K562 (cell line): ENCODE results near the gene FAM174B. TPM values are rescaled to one million over a fixed set of nuclear protein-coding genes. Genes with fewer than 3 reads are reported as not detected.
A peak's percentile ranks its signal among the peaks of the same experiment; 100 is the strongest.

Experiments
- ATAC-seq: fragments of 200-7000 bp; cut with Tn5 transposase; 3 replicates; pipeline ENCODE4 v1.9.1; 2020; ENCODE audit warnings: moderate library complexity
- BruUV-seq: library from RNA; stranded (reverse); fragments of 400-500 nt; replicated peaks from 2 replicates; lab custom pipeline; 2021; lab: Mats Ljungman, UMichigan
- CTCF ChIA-PET: fragments of 300-600 bp; formaldehyde crosslinking; extraction: SDS; loops from one replicate; lab custom pipeline; 2021; ENCODE audit warnings: low intra/inter-chr PET ratio; lab: Yijun Ruan, JAX
- POLR2A ChIA-PET: fragments of 300-600, 350-650 bp; sonication (Branson Sonifier 250); formaldehyde crosslinking; extraction: SDS; loops from one replicate; lab custom pipeline; 2021; ENCODE audit warnings: antibody characterized with exemption, inconsistent platforms; lab: Yijun Ruan, JAX
- DNase-seq, 4 experiments: peaks; one replicate each; pipeline versions ENCODE4 v3.0.0 to v3.0.0-alpha.2; 2011 to 2018; ENCODE audit warnings: low spot score in 3 of 4, mixed read lengths in 3 of 4; ENCODE audit errors: extremely low read depth in 1 of 4
- FAIRE-seq: peaks from 2 replicates; lab custom pipeline; 2011; peaks lifted over from hg19 to GRCh38; lab: Jason Lieb, UNC
- H2AFZ ChIP-seq: 2 replicates; pipeline ENCODE4 v1.6.0; 2011; ENCODE audit warnings: low read depth, low read length, control low read depth, inconsistent platforms
- H3K27ac ChIP-seq: fragments of 200-600 bp; 3 replicates; pipeline ENCODE4 v1.8.0; 2011; ENCODE audit warnings: low read depth, mild to moderate bottlenecking, control low read depth, inconsistent platforms, low read length, moderate library complexity, mixed read lengths; ENCODE audit errors: extremely low read depth
- H3K27me3 ChIP-seq, 2 experiments: fragments of 300-600 bp in 1 of 2; 2 replicates in 1 of 2; 3 replicates in 1 of 2; pipeline versions ENCODE4 v1.6.0 to v1.8.0; 2011; ENCODE audit warnings: inconsistent platforms in 2 of 2, low read length in 2 of 2, mild to moderate bottlenecking in 1 of 2, mixed read lengths in 1 of 2, moderate library complexity in 1 of 2; ENCODE audit not compliant: control insufficient read depth in 2 of 2, insufficient read depth in 2 of 2
- H3K36me3 ChIP-seq: fragments of 300-600 bp; 3 replicates; pipeline ENCODE4 v1.8.0; 2011; ENCODE audit warnings: mild to moderate bottlenecking, low read length, inconsistent platforms; ENCODE audit not compliant: control insufficient read depth, insufficient read depth
- H3K4me1 ChIP-seq, 2 experiments: fragments of 200-600 bp in 1 of 2; replicated peaks in 1 of 2; 2 replicates in 1 of 2; 3 replicates in 1 of 2; pipeline versions ENCODE4 v1.5.1 to v1.8.0; 2011; ENCODE audit warnings: inconsistent platforms in 2 of 2, low read length in 2 of 2, mild to moderate bottlenecking in 1 of 2, mixed read lengths in 1 of 2, moderate library complexity in 1 of 2; ENCODE audit not compliant: control insufficient read depth in 2 of 2, insufficient read depth in 2 of 2
- H3K4me2 ChIP-seq: 2 replicates; pipeline ENCODE4 v1.6.1; 2011; ENCODE audit warnings: low read length, control low read depth, inconsistent platforms, mixed read lengths; ENCODE audit not compliant: insufficient read depth
- H3K4me3 ChIP-seq: fragments of 200-600 bp; sonication (generic), shearing (Covaris generic); 2 replicates; pipeline ENCODE4 v1.5.1; 2016; ENCODE audit warnings: control low read depth, inconsistent platforms
- H3K79me2 ChIP-seq: fragments of 200-600 bp; 3 replicates; pipeline ENCODE4 v1.8.0; 2011; ENCODE audit warnings: low read length, inconsistent platforms; ENCODE audit not compliant: control insufficient read depth, insufficient read depth
- H3K9ac ChIP-seq, 2 experiments: 2 replicates each; pipeline versions ENCODE4 v1.6.0 to v1.6.1; 2011; ENCODE audit warnings: low read depth in 2 of 2, low read length in 2 of 2, control low read depth in 1 of 2, inconsistent platforms in 1 of 2, mild to moderate bottlenecking in 1 of 2, mixed read lengths in 1 of 2; ENCODE audit not compliant: insufficient read depth in 1 of 2
- H3K9me1 ChIP-seq: one replicate; pipeline ENCODE4 v1.6.0; 2011; ENCODE audit warnings: inconsistent platforms, mild to moderate bottlenecking, low read length, moderate library complexity; ENCODE audit not compliant: control insufficient read depth, insufficient read depth
- H3K9me3 ChIP-seq: replicated peaks from 2 replicates; pipeline ENCODE4 v1.5.1; 2011; ENCODE audit warnings: low read depth, low read length, inconsistent platforms; ENCODE audit not compliant: control insufficient read depth, insufficient read depth
- H4K20me1 ChIP-seq: replicated peaks from 2 replicates; pipeline ENCODE4 v1.6.1; 2011; ENCODE audit warnings: low read length, inconsistent platforms, mixed read lengths; ENCODE audit not compliant: control insufficient read depth, insufficient read depth
- EZH2 ChIP-seq: IDR thresholded peaks from 2 replicates; pipeline ENCODE4 v1.6.1; 2012; ENCODE audit warnings: low read depth, mild to moderate bottlenecking, inconsistent platforms, low read length, borderline replicate concordance
- IFI16 ChIP-seq: fragments of 250-450 bp; sonication (Bioruptor Pico); IDR thresholded peaks from 2 replicates; pipeline ENCODE4 v2.1.2; 2022; ENCODE audit warnings: mild to moderate bottlenecking, inconsistent platforms
- PKNOX1 ChIP-seq: fragments of 450-650 bp; IDR thresholded peaks from 2 replicates; pipeline ENCODE4 v1.6.1; 2016
- POLR2B ChIP-seq: fragments of 450-650 bp; IDR thresholded peaks from 2 replicates; pipeline ENCODE4 v1.6.1; 2018; ENCODE audit warnings: low read depth; ENCODE audit not compliant: partially characterized antibody
- RBM25 ChIP-seq: fragments of 200-400 bp; formaldehyde crosslinking; IDR thresholded peaks from 2 replicates; pipeline ENCODE4 v1.6.1; 2018; ENCODE audit warnings: low read length, low read depth, moderate library complexity; ENCODE audit not compliant: severe bottlenecking
- TAF9B ChIP-seq: fragments of 450-650 bp; IDR thresholded peaks from 2 replicates; pipeline ENCODE4 v1.6.1; 2018; ENCODE audit warnings: mild to moderate bottlenecking; ENCODE audit not compliant: partially characterized antibody
- TSHZ1 ChIP-seq: fragments of 250-450 bp; sonication (Bioruptor Pico); IDR thresholded peaks from 2 replicates; pipeline ENCODE4 v1.4.0; 2020; ENCODE audit warnings: mild to moderate bottlenecking, moderate library complexity
- ZBTB7A ChIP-seq: IDR thresholded peaks from 2 replicates; pipeline ENCODE4 v1.6.1; 2011; ENCODE audit warnings: low read depth, mild to moderate bottlenecking, low read length, moderate library complexity, borderline replicate concordance; ENCODE audit not compliant: control insufficient read depth
- ZNF75A ChIP-seq: fragments of 450-650 bp; formaldehyde crosslinking; IDR thresholded peaks from 2 replicates; pipeline ENCODE4 v1.4.0; 2020; ENCODE audit warnings: mild to moderate bottlenecking
- WGBS: fragments of 100-300 bp; shearing (Covaris generic); methylation state at CpG from one replicate; pipeline ENCODE4 v1.1.6; 2016; ENCODE audit warnings: low coverage, mixed read lengths; ENCODE audit not compliant: insufficient coverage; ENCODE audit errors: missing lambda C conversion rate; 5-methylcytosine and 5-hydroxymethylcytosine counted together
- in situ Hi-C: fragments of 300-500 bp; cut with MboI; formaldehyde crosslinking; loops from 4 replicates; pipeline ENCODE4 v1.15.0; 2018; ENCODE audit warnings: inconsistent platforms, mixed read lengths
- intact Hi-C: fragments of 100-400 bp; cut with micrococcal nuclease; formaldehyde crosslinking; loops from 2 replicates; pipeline ENCODE4 v1.14.2; 2022
- polyA plus RNA-seq, 8 experiments: library from polyadenylated mRNA; depleted of rRNA in 4 of 8; stranded (reverse) in 5 of 8; unstranded in 3 of 8; fragments of >200 nt; fragmentation: Nextera tagmentation in 2 of 8; fragmentation: Illumina TruSeq in 1 of 8; extraction: Ambion mirVana in 2 of 8; extraction: Trizol in 1 of 8; gene quantifications; 2 replicates each; pipeline versions ENCODE4 v1.2.1 to v1.2.3, GENCODE V29; 2011 to 2014; ENCODE audit warnings: inconsistent platforms in 1 of 8, missing spikeins in 1 of 8
- total RNA-seq, 7 experiments: library from RNA; depleted of rRNA in 6 of 7; stranded (reverse); fragments of >200 nt in 6 of 7; fragmentation: Illumina TruSeq in 2 of 7; extraction: Trizol in 2 of 7; gene quantifications; 2 replicates each; pipeline versions ENCODE4 v1.2.1 to v1.2.3, GENCODE V29; 2011 to 2021; ENCODE audit warnings: low replicate concordance in 1 of 7

FAM174B gene
- total and polyA plus RNA-seq, 9 of the 15 experiments (the other 6 are each of a cell fraction or from before 2014, with no cell fraction given) = 0.39 to 2.7 (median 1.9) TPM; not detected in 1

GRCh38 chr15:92647467-92648163 is 8.0 kb downstream of the FAM174B start:
- Histone ChIP-seq H4K20me1 (no peaks in the 10 kb centered on the region), H3K27me3 (peaks cover 3 to 30% of the 10 kb centered on the region in 2 experiments), H3K9me3 (peaks cover 3% of the 10 kb centered on the region; the same call in 1 of the 2 replicates)
- 0% methylated on average over 1 of the region's 1 CpG for WGBS
- TF ChIP-seq PKNOX1 (0 out of 2 replicates have a peak, but pooled peaks have one; percentile 16), ZNF75A (CRISPR knock-in tag) (no peak)
- TF ChIP-seq, all 486 proteins: peak for 1
- Histone ChIP-seq H3K9ac (no peak overlapping the region), H3K9me1 (no peaks in the 10 kb centered on the region), H3K36me3 (no peaks in the 10 kb centered on the region), H3K79me2 (no peaks in the 10 kb centered on the region), H3K4me2 (no peak overlapping the region), H3K4me1 (peaks cover 7 to 20% of the 10 kb centered on the region in 2 experiments), H3K27ac (no peak overlapping the region), H2AFZ (no peak overlapping the region), H3K4me3 (no peak overlapping the region)
- ChIA-PET CTCF (no interaction called here), POLR2A (no interaction called here)
- BruUV-seq = no TSS peak
- no peak for DNase-seq
- intact Hi-C loops = no loop called here
- in situ Hi-C loops = no loop called here
- no peak for ATAC-seq
- FAIRE-seq = no peak

- Histone ChIP-seq H4K20me1 (no peaks in the 10 kb centered on the region), H3K4me1 (peaks cover 7 to 20% of the 10 kb centered on the region in 2 experiments), H3K27ac (no peak overlapping the region), H3K9me1 (no peaks in the 10 kb centered on the region), H3K4me3 (no peak overlapping the region), H3K27me3 (peaks cover 0 to 22% of the 10 kb centered on the region in 2 experiments; a peak in 3 of 5 replicates), H3K79me2 (no peaks in the 10 kb centered on the region), H3K4me2 (no peak overlapping the region), H3K9me3 (peaks cover 3% of the 10 kb centered on the region; the same call in 1 of the 2 replicates), H2AFZ (no peak overlapping the region), H3K36me3 (no peaks in the 10 kb centered on the region), H3K9ac (no peak overlapping the region)
- no TSS peak for BruUV-seq
- in situ Hi-C loops (no loop called here), intact Hi-C loops (no loop called here)
- WGBS = 10% methylated on average over 2 of the region's 2 CpGs
- no peak for ATAC-seq
- DNase-seq = no peak
- ChIA-PET CTCF (no interaction called here), POLR2A (interaction anchor here (0.6 kb wide), 1 partner anchor 251 kb away, joined by 3 read pairs; no protein-coding TSS in a partner anchor)
- FAIRE-seq = no peak
- TF ChIP-seq TSHZ1 (CRISPR knock-in tag) (no peak), ZBTB7A (no peak), TAF9B (no peak), RBM25 (peak; percentile 17), IFI16 (CRISPR knock-in tag) (no peak), POLR2B (no peak), EZH2 (no peak)
These were observed 9.4 kb downstream of the FAM174B start for GRCh38 chr15:92646216-92646615.
